Subcutaneous adipose tissue (tissue), 4 donors: ENCODE data around the gene BSND. TPM values are rescaled to one million over a fixed set of nuclear protein-coding genes. Genes with fewer than 3 reads are reported as not detected.

Source experiments
- CTCF ChIP-seq: fragments of 450-650 bp; IDR thresholded peaks from one replicate; pipeline ENCODE4 v1.5.1; 2016; ENCODE audit warnings: low read depth, mild to moderate bottlenecking, control low read depth, antibody characterized with exemption, moderate library complexity
- total RNA-seq, 4 donors: library from RNA; depleted of rRNA; stranded (reverse); fragments of >200 nt; gene quantifications; one replicate each; pipeline ENCODE4 v1.1.0, GENCODE V29; 2016

Gene BSND
- not detected for total RNA-seq

- no peak for TF ChIP-seq CTCF
Measured at GRCh38 chr1:54998677-54999076, at the start of gene BSND. Gene BSND (plus strand): TSS chr1:54998933. CDS start chr1:54999187, 254 bp downstream.

- no peak for TF ChIP-seq CTCF
Measured at GRCh38 chr1:54949053-54949452, 49.7 kb upstream of the BSND start.

- no peak for TF ChIP-seq CTCF
Measured at GRCh38 chr1:54950006-54950368, 48.7 kb upstream of the BSND start.

- no peak for TF ChIP-seq CTCF
Measured at GRCh38 chr1:54950369-54951163, 48.2 kb upstream of the BSND start.

GRCh38 chr1:54951810-54952226, 46.9 kb upstream of the BSND start:
- no peak for TF ChIP-seq CTCF

- TF ChIP-seq CTCF: no peak
Measured at GRCh38 chr1:54952950-54953718, 45.6 kb upstream of the BSND start.

GRCh38 chr1:54953846-54954245, 44.9 kb upstream of the BSND start:
- no peak for TF ChIP-seq CTCF
